ENCODE data around the gene GPR146. TPM values are rescaled to one million over a fixed set of nuclear protein-coding genes. Genes with fewer than 3 reads are reported as not detected.
"Not testable (repeated sequence)": the region's sequence is repeated elsewhere in the genome, so short reads cannot be mapped to it uniquely, and the experiment has no call there.

Gene GPR146
- total and polyA plus RNA-seq, 2 experiments from 2014 or later = 4.3 to 9.7 TPM

DNA sequence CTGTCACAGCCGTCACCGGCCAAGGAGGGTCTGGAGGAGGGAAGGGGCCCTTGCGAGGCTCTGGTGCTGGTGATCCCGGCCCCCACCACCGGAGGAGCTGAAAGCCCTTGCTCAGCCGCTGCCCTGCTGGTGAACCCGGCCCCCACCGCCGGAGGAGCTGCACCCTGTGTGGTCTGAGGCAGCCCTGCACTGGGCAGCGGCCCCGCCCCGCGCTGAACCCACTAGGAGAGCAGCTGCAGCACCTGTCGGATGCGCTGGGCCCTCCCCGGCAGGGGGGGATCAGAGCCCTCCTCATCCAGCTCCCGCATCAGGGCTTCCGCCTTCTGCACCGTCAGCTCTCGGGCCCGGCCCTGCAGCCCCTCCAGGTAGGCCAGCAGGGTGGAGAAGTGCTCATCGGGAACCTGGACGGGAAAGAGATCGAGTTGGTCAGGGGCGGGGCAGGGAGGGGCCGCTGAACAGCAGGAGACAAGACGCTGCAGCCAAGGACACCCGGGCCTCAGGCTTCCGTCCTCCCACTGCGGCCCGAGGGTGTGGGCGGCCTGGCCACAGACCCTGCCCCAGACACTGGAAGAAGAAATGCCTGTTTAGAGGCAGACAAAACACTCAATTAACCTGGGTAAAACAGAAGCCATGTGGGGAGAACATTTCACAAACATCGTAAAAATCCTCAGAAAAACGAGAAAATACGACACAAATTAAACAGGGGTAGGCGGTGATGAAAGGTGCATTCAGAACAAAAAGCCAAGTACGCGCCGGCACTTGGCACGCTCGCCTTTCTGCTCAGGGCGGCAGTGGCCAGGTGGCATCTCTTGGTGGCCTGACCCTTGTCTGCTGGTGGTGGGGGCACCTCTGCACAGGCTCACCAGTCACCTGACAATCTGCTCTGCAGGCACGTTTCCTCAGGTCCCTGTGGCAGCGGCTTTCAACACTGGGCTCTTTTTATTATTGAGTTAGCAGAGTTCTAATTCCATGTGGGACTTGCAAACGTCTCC is 46.6 kb upstream of the GPR146 start:
- Histone ChIP-seq H3K9me2 (ENCODE audit: insufficient read depth) (no peaks in the 10 kb centered on the region), H4K20me1 (ENCODE audit: insufficient read depth) (no peaks in the 10 kb centered on the region), H3K4me3 (no peak overlapping the region), H3K9ac (no peak overlapping the region), H3K27ac (no peak overlapping the region), H3K27me3 (replicated peaks; ENCODE audit: insufficient read depth) (no peaks in the 10 kb centered on the region), H3K9me3 (ENCODE audit: low read depth) (no peaks in the 10 kb centered on the region), H2AFZ (no peak overlapping the region), H3K79me2 (ENCODE audit: insufficient read depth) (no peaks in the 10 kb centered on the region), H3K36me3 (ENCODE audit: low read depth) (no peaks in the 10 kb centered on the region), H3K4me2 (ENCODE audit: unreplicated experiment) (no peak overlapping the region), H3K4me1 (ENCODE audit: insufficient read depth) (0 out of 2 replicates have a peak, but pooled peaks cover 3% of the 10 kb centered on the region), H3F3A (ENCODE audit: insufficient read depth) (no peaks in the 10 kb centered on the region)
- in situ Hi-C loops (cut with MboI) = no loop called here
- WGBS, 2 experiments (ENCODE audit: low coverage in 1 of 2, low lambda C conversion rate in 2 of 2, missing lambda C conversion rate in 2 of 2) = 84 to 87% methylated on average over 38 to 44 of the region's 45 CpGs
- TF ChIP-seq EZH2phosphoT487 (IDR thresholded peaks at IDR 0.05; ENCODE audit: insufficient read depth, low read depth) (no peak), EZH2 (IDR thresholded peaks at IDR 0.05; ENCODE audit: insufficient read depth, poor library complexity, severe bottlenecking) (no peak)
- DNase-seq = no peak

DNA sequence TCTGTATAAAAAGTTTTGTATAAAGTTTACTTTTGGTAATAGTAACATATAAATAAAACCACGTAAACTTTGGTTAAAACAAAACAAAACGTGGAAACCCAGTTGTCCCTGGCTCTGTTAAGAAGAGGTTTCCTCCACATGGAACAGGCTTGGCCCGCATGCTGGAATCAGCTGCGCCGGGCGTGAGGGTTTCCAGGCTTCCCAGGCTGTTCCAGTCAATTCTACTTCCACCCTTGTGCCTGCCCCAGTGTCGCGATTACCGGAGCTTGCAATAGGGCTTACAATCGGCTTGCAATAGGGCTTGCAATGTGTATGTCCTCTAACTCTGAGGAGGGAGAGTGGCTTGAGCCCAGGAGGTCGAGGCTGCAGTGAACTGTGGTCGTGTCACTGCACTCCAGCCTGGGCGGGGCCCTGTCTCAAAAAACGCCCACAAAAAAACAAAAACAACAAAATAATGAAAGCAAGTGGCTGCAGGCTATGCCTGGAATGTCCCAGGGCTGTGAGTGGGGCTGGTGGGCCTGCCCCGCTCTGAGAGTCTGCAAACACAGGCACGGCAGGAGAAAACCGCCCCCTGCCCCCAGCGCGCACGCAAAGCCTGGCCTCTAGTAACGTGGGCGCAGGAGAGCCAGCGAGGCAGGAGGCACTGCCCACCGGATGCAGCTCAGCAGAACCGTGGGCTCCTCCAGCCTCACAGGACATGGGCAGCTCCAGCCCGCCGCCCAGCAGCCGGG is 45.0 kb upstream of the GPR146 start:
- no peak for DNase-seq
- 83 to 87% methylated on average over 28 of the region's 28 CpGs for WGBS, 2 experiments (ENCODE audit: low coverage in 1 of 2, low lambda C conversion rate in 2 of 2, missing lambda C conversion rate in 2 of 2)
- Histone ChIP-seq H3K4me3 (no peak overlapping the region), H3K9me3 (ENCODE audit: low read depth) (no peaks in the 10 kb centered on the region), H3K9me2 (ENCODE audit: insufficient read depth) (no peaks in the 10 kb centered on the region), H3K27ac (no peak overlapping the region), H2AFZ (no peak overlapping the region), H3K27me3 (replicated peaks; ENCODE audit: insufficient read depth) (no peaks in the 10 kb centered on the region), H3K79me2 (ENCODE audit: insufficient read depth) (no peaks in the 10 kb centered on the region), H3K4me1 (ENCODE audit: insufficient read depth) (no peaks in the 10 kb centered on the region), H3F3A (ENCODE audit: insufficient read depth) (no peaks in the 10 kb centered on the region), H3K4me2 (ENCODE audit: unreplicated experiment) (no peak overlapping the region), H3K9ac (no peak overlapping the region), H3K36me3 (ENCODE audit: low read depth) (no peaks in the 10 kb centered on the region), H4K20me1 (ENCODE audit: insufficient read depth) (no peaks in the 10 kb centered on the region)
- in situ Hi-C loops (cut with MboI) = no loop called here
- TF ChIP-seq EZH2 (IDR thresholded peaks at IDR 0.05; ENCODE audit: insufficient read depth, poor library complexity, severe bottlenecking) (no peak), EZH2phosphoT487 (IDR thresholded peaks at IDR 0.05; ENCODE audit: insufficient read depth, low read depth) (no peak)

DNA sequence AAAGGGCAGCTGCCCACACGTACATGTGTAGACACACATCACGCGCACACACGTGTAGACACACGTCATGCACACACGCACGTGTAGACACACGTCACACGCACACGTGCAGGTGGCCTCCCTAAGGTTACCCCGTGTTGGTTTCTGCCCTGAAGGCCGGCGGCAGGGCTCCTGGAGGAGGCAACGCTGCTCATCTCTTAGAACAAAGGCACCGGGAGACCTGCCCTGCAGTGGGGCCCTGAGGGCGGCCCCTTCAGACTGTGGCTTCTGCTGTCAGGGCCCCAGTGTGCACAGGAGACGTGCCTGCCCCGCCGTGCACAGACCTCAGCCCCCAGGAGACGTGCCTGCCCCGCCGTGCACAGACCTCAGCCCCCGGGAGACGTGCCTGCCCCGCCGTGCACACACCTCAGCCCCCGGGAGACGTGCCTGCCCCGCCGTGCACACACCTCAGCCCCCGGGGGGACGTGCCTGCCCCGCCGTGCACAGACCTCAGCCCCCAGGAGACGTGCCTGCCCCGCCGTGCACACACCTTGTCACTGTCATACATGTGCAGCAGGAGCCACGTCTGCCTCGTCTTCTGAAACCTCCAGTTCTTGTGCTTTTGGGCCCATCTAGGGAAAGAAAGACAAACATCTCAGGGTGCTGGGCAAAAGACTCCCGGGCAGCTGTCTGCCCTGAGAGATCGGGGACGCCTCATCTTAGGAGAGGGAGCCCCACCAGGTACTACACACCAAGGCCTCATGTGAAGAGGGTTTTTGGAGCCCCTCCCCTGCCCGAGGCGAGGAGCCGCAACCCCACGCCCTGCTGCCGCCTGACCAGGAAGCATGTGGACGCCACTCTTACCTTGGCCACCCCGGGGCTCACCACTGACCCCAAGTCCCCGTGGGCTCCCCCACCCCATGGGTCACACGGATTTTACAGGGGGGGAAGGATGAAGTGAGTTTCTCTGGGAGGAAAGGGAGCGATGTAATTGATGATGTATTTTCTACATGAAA is 44.1 kb upstream of the GPR146 start:
- Histone ChIP-seq H3K9me2 (ENCODE audit: insufficient read depth) (no peaks in the 10 kb centered on the region), H3K9ac (no peak overlapping the region), H3K36me3 (ENCODE audit: low read depth) (no peaks in the 10 kb centered on the region), H3K4me2 (ENCODE audit: unreplicated experiment) (no peak overlapping the region), H3K79me2 (ENCODE audit: insufficient read depth) (no peaks in the 10 kb centered on the region), H3K4me1 (ENCODE audit: insufficient read depth) (no peaks in the 10 kb centered on the region), H4K20me1 (ENCODE audit: insufficient read depth) (no peaks in the 10 kb centered on the region), H3K9me3 (ENCODE audit: low read depth) (no peaks in the 10 kb centered on the region), H3K27me3 (replicated peaks; ENCODE audit: insufficient read depth) (no peaks in the 10 kb centered on the region), H3F3A (ENCODE audit: insufficient read depth) (no peaks in the 10 kb centered on the region), H3K27ac (no peak overlapping the region), H3K4me3 (no peak overlapping the region), H2AFZ (no peak overlapping the region)
- TF ChIP-seq EZH2phosphoT487 (IDR thresholded peaks at IDR 0.05; ENCODE audit: insufficient read depth, low read depth) = no peak
- no peak for TF ChIP-seq EZH2 (IDR thresholded peaks at IDR 0.05; ENCODE audit: insufficient read depth, poor library complexity, severe bottlenecking)
- 94 to 96% methylated on average over 27 to 52 of the region's 52 CpGs for WGBS, 2 experiments (ENCODE audit: low coverage in 1 of 2, low lambda C conversion rate in 2 of 2, missing lambda C conversion rate in 2 of 2)
- no peak for DNase-seq
- in situ Hi-C loops (cut with MboI) = no loop called here

DNA sequence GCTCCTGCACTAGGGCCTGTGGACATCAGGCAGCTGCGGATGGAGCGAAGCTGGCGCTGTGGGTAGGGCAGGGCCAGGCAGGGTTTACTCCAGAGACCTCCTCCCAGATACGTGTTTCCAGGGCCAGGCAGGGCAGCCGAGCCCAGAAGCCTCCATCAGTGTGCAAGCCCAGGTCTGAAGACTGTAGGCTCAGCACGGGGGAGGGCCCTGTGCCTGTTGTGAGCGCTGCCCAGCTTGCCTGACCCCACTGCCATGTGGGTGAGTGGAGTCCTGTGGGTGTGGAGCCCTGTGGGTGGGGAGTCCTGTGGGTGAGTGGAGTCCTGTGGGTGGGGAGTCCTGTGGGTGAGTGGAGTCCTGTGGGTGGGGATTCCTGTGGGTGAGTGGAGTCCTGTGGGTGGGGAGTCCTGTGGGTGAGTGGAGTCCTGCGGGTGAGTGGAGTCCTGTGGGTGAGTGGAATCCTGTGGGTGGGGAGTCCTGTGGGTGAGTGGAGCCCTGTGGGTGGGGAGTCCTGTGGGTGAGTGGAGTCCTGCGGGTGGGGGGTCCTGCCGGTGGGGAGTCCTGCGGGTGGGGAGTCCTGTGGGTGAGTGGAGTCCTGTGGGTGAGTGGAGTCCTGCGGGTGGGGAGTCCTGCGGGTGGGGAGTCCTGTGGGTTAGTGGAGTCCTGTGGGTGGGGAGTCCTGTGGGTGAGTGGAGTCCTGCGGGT is 43.1 kb upstream of the GPR146 start:
- in situ Hi-C loops (cut with MboI); H3K79me2 ChIP-seq (ENCODE audit: insufficient read depth); DNase-seq; H3K36me3 ChIP-seq (ENCODE audit: low read depth); H3K9me3 ChIP-seq (ENCODE audit: low read depth); H3K4me3 ChIP-seq; H3K27me3 ChIP-seq (replicated peaks; ENCODE audit: insufficient read depth); H3K4me1 ChIP-seq (ENCODE audit: insufficient read depth); H3K27ac ChIP-seq; H3K9me2 ChIP-seq (ENCODE audit: insufficient read depth); H3K4me2 ChIP-seq (ENCODE audit: unreplicated experiment); H3F3A ChIP-seq (ENCODE audit: insufficient read depth); H4K20me1 ChIP-seq (ENCODE audit: insufficient read depth); H2AFZ ChIP-seq; H3K9ac ChIP-seq: not testable (repeated sequence)
- 85 to 89% methylated on average over 6 to 14 of the region's 14 CpGs for WGBS, 2 experiments (ENCODE audit: low coverage in 1 of 2, low lambda C conversion rate in 2 of 2, missing lambda C conversion rate in 2 of 2)

DNA sequence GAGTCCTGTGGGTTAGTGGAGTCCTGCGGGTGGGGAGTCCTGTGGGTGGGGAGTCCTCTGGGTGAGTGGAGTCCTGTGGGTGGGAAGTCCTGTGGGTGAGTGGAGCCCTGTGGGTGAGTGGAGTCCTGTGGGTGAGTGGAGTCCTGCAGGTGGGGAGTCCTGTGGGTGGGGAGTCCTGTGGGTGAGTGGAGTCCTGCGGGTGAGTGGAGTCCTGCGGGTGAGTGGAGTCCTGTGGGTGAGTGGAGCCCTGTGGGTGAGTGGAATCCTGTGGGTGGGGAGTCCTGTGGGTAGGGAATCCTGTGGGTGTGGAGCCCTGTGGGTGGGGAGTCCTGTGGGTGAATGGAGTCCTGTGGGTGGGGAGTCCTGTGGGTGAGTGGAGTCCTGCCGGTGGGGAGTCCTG is 42.3 kb upstream of the GPR146 start:
- in situ Hi-C loops (cut with MboI) = not testable (repeated sequence)

DNA sequence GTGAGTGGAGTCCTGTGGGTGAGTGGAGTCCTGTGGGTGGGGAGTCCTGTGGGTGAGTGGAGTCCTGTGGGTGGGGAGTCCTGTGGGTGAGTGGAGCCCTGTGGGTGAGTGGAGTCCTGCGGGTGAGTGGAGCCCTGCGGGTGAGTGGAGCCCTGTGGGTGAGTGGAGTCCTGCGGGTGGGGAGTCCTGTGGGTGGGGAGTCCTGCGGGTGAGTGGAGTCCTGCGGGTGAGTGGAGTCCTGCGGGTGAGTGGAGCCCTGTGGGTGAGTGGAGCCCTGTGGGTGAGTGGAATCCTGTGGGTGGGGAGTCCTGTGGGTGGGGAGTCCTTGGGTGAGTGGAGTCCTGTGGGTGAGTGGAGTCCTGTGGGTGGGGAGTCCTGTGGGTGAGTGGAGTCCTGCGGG is 41.9 kb upstream of the GPR146 start:
- H3K9ac ChIP-seq; H3F3A ChIP-seq (ENCODE audit: insufficient read depth); H3K9me2 ChIP-seq (ENCODE audit: insufficient read depth); DNase-seq; H3K79me2 ChIP-seq (ENCODE audit: insufficient read depth); in situ Hi-C loops (cut with MboI); H4K20me1 ChIP-seq (ENCODE audit: insufficient read depth); H3K4me3 ChIP-seq; H3K27ac ChIP-seq; H3K36me3 ChIP-seq (ENCODE audit: low read depth); H2AFZ ChIP-seq; H3K9me3 ChIP-seq (ENCODE audit: low read depth); H3K27me3 ChIP-seq (replicated peaks; ENCODE audit: insufficient read depth); H3K4me2 ChIP-seq (ENCODE audit: unreplicated experiment); H3K4me1 ChIP-seq (ENCODE audit: insufficient read depth): not testable (repeated sequence)
- 98% methylated on average over 7 of the region's 7 CpGs; no CpG with 5 or more reads in 1 of the 2 experiments for WGBS, 2 experiments (ENCODE audit: low coverage in 1 of 2, low lambda C conversion rate in 2 of 2, missing lambda C conversion rate in 2 of 2)

More for the DNA sequence above, 42.3 kb upstream of the GPR146 start:
- WGBS, 2 experiments (ENCODE audit: low coverage in 1 of 2, low lambda C conversion rate in 2 of 2, missing lambda C conversion rate in 2 of 2) = 82% methylated on average over 4 of the region's 4 CpGs; no CpG with 5 or more reads in 1 of the 2 experiments
- not testable (repeated sequence) for H3K79me2 ChIP-seq (ENCODE audit: insufficient read depth); H3K27me3 ChIP-seq (replicated peaks; ENCODE audit: insufficient read depth); H3F3A ChIP-seq (ENCODE audit: insufficient read depth); H3K9me3 ChIP-seq (ENCODE audit: low read depth); H3K9me2 ChIP-seq (ENCODE audit: insufficient read depth); H3K4me3 ChIP-seq; H3K36me3 ChIP-seq (ENCODE audit: low read depth); H3K4me2 ChIP-seq (ENCODE audit: unreplicated experiment); H3K27ac ChIP-seq; H3K4me1 ChIP-seq (ENCODE audit: insufficient read depth); DNase-seq; H2AFZ ChIP-seq; H3K9ac ChIP-seq; H4K20me1 ChIP-seq (ENCODE audit: insufficient read depth)

Data from GM23248 (cell line).